HG03521 (cell line): ENCODE results near the gene IRF7.
"Not testable (repeated sequence)": the region's sequence is repeated elsewhere in the genome, so short reads cannot be mapped to it uniquely, and the experiment has no call there.

ENCODE experiments used
- ATAC-seq: cut with Tn5 transposase; IDR thresholded peaks from one replicate; pipeline ENCODE4 v1.9.1; 2021; ENCODE audit warnings: mild to moderate bottlenecking, moderate library complexity; ENCODE audit not compliant: unreplicated experiment

IRF7 gene

GRCh38 chr11:586376-587316, 29.1 kb downstream of the IRF7 start:
- ATAC-seq: no peak

- ATAC-seq: no peak
Measured at GRCh38 chr11:584287-584686, 31.5 kb downstream of the IRF7 start.

GRCh38 chr11:581752-582151, 34.0 kb downstream of the IRF7 start:
- no peak for ATAC-seq

GRCh38 chr11:581342-581741, 34.4 kb downstream of the IRF7 start:
- no peak for ATAC-seq

GRCh38 chr11:579830-580601, 35.7 kb downstream of the IRF7 start:
- ATAC-seq: no peak

- no peak for ATAC-seq
Measured at GRCh38 chr11:578276-579035, 37.3 kb downstream of the IRF7 start.

GRCh38 chr11:577611-577894, 38.2 kb downstream of the IRF7 start:
- no peak for ATAC-seq

- ATAC-seq: no peak
Measured at GRCh38 chr11:576811-577610, 38.7 kb downstream of the IRF7 start.

GRCh38 chr11:575996-576768, 39.6 kb downstream of the IRF7 start, which contains the start of gene PHRF1:
Gene PHRF1 (plus strand): TSS chr11:576470. CDS start chr11:581513, 5,043 bp downstream.
- peak; percentile 83 for ATAC-seq

GRCh38 chr11:575313-575995, 40.3 kb downstream of the IRF7 start:
- peak; percentile 35 for ATAC-seq

- ATAC-seq: no peak
Measured at GRCh38 chr11:574632-575312, 41.0 kb downstream of the IRF7 start.

GRCh38 chr11:574031-574570, 41.6 kb downstream of the IRF7 start:
- not testable (repeated sequence) for ATAC-seq

- ATAC-seq: no peak
Measured at GRCh38 chr11:573146-573759, 42.5 kb downstream of the IRF7 start.

- ATAC-seq: no peak
Measured at GRCh38 chr11:571802-572185, 44.0 kb downstream of the IRF7 start.

GRCh38 chr11:569158-569885, 46.4 kb downstream of the IRF7 start:
- no peak for ATAC-seq

- ATAC-seq: peak; percentile 83
Measured at GRCh38 chr11:568306-569157, 47.2 kb downstream of the IRF7 start.
